Activated CD4-positive, alpha-beta T cell treated with anti-CD3 and anti-CD28 coated beads, Interleukin-2, amount 10 ng/mL, durations not matched to agents 24 days and 14 days (primary cell): ENCODE measurements around the gene CRYBA4. TPM values are rescaled to one million over a fixed set of nuclear protein-coding genes. Genes with fewer than 3 reads are reported as not detected.

Experiments used
- DNase-seq: peaks from one replicate; pipeline ENCODE4 v3.0.0; 2022
- H3K27ac Mint-ChIP-seq: one replicate; pipeline ENCODE4 v1.8.0; 2022; ENCODE audit warnings: mild to moderate bottlenecking, mixed read lengths
- H3K27me3 Mint-ChIP-seq: one replicate; pipeline ENCODE4 v1.8.0; 2022; ENCODE audit warnings: mixed read lengths
- H3K36me3 Mint-ChIP-seq: one replicate; pipeline ENCODE4 v1.8.0; 2022; ENCODE audit warnings: low read depth, mild to moderate bottlenecking, mixed read lengths
- H3K4me1 Mint-ChIP-seq: one replicate; pipeline ENCODE4 v1.8.0; 2021; ENCODE audit warnings: mixed read lengths
- H3K4me3 Mint-ChIP-seq: one replicate; pipeline ENCODE4 v1.8.0; 2022; ENCODE audit warnings: mild to moderate bottlenecking, moderate library complexity, mixed read lengths
- H3K9me3 Mint-ChIP-seq: one replicate; pipeline ENCODE4 v1.8.0; 2021; ENCODE audit warnings: mixed read lengths
- intact Hi-C: fragments of 100-400 bp; cut with micrococcal nuclease; formaldehyde crosslinking; loops from one replicate; pipeline ENCODE4 v1.15.1; 2023
- total RNA-seq: library from RNA; stranded (reverse); gene quantifications from 2 replicates; pipeline ENCODE4 v1.2.3, GENCODE V29; 2022

Gene CRYBA4
- total RNA-seq, 1 donor from 2014 or later = not detected

DNA sequence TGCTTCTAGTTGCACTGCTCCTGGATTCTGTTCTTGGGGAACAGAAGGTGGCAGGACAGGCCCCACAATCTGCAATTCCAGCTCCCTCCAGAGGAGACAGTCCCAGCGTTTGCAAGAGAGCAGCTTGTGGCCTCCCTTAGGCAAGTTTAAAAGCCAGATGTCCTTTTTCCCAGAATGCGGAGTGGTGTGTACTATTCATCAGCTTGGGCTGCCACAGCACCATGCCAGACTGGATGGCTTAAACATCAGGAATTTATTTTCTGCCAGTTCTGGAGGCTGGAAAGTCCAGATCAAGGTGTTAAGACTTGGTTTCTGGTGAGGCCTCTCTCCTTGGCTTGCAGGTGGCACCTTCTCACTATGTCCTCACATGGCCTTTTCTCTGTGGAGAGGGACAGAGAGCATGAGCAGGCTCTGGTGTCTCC is 47.3 kb downstream of the CRYBA4 start:
- no peak overlapping the region for H3K27ac Mint-ChIP-seq
- no peaks in the 10 kb centered on the region for H3K9me3 Mint-ChIP-seq
- no peak overlapping the region for H3K4me3 Mint-ChIP-seq
- peaks cover 63% of the 10 kb centered on the region for H3K4me1 Mint-ChIP-seq
- peaks cover 33% of the 10 kb centered on the region for H3K36me3 Mint-ChIP-seq
- peak; percentile 67 for DNase-seq
- H3K27me3 Mint-ChIP-seq = no peaks in the 10 kb centered on the region
- intact Hi-C loops = no loop called here

DNA sequence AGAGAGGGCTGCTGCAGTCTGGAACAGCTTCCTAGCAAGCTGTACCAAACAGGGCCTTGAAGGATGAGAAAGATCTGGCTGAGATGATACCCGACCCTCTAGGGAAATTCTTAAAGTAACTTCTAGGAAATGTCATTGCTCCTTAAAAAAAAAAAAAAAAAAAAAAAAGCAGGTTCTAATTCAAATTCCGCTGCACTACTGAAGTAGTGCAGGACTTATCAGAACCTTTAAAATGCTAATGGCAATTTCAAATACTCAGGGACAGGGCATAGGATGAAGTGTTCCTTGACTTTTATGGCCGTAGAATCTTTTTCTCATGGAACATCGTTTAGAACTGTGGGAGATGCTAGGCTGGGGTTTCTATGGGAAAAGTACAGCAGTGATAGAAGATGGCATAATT is 48.7 kb downstream of the CRYBA4 start:
- no peak for DNase-seq
- H3K4me1 Mint-ChIP-seq = peaks cover 66% of the 10 kb centered on the region
- H3K36me3 Mint-ChIP-seq = peaks cover 40% of the 10 kb centered on the region
- peak overlapping the region; percentile 95 for H3K4me3 Mint-ChIP-seq
- H3K27me3 Mint-ChIP-seq = no peaks in the 10 kb centered on the region
- intact Hi-C loops = no loop called here
- H3K27ac Mint-ChIP-seq = peak overlapping the region; percentile 96
- H3K9me3 Mint-ChIP-seq = no peaks in the 10 kb centered on the region

DNA sequence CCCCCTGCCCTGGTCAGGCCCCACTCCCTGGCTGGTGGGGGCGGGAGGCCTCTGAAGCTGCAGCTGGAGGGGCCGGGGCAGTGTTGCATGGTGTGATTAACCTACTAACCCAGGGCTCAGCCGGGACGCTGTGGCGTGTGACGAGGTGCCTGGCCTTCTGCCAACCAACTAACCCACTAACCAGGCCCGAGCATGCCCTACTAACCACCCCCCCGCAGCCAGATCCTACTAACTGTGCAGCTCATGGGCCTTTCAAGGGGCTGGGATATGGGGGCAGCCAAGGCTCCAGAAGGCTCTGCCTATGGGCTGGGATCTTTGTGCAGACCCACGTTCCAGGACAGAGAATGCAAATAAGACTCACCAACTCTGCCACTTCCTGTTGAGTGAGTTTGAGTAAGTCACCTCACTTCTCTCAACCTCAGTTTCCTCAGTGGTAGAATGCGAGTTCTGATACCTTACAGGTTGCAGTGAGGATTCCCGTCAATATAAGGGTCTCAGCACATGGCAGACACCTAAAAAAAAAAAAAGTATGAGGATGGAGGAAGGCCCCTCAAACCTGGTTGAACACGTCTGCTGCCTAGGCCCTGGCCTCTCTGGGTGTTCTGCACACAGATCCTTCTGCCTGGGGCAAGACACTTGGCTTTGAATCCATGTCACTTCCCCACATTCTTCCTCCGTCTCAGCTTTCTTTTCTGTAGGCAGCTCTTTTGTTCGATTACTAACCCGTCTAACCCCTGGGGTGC is 49.7 kb downstream of the CRYBA4 start:
- H3K36me3 Mint-ChIP-seq = peaks cover 36% of the 10 kb centered on the region

DNA sequence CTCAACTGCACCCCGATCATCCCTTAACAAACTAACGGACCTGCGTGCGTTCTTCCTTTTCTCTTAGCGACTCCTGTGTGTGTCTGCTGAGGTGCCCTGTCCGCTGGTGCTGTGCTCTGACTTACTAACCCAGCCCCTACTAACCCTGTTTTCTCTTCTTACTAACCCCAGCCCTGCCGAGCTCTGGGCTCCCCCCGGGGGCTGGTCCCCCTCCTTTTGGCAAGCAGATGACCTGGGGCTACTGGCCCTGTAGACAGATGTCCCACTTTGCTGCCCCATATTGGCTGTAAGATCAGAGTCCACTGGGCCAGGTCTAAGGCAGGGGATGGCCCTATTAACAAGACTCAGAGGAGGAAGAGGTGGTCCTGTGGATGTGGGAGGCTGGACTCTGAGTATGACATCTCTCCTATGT is 50.3 kb downstream of the CRYBA4 start:
- no peaks in the 10 kb centered on the region for H3K9me3 Mint-ChIP-seq
- no peaks in the 10 kb centered on the region for H3K27me3 Mint-ChIP-seq
- H3K4me3 Mint-ChIP-seq = peak overlapping the region; percentile 95
- intact Hi-C loops = loop anchor here (1.0 to 2.0 kb wide), 3 partner anchors 13 to 1247 kb away; partner anchors contain the start of gene PITPNB
- DNase-seq = no peak
- H3K4me1 Mint-ChIP-seq = peaks cover 68% of the 10 kb centered on the region
- peaks cover 34% of the 10 kb centered on the region for H3K36me3 Mint-ChIP-seq
- peak overlapping the region; percentile 96 for H3K27ac Mint-ChIP-seq

More for the DNA sequence above, 49.7 kb downstream of the CRYBA4 start:
- Mint-ChIP-seq H3K27me3 (no peaks in the 10 kb centered on the region), H3K4me1 (peaks cover 68% of the 10 kb centered on the region), H3K4me3 (peak overlapping the region; percentile 95), H3K9me3 (no peaks in the 10 kb centered on the region), H3K27ac (peak overlapping the region; percentile 96)
- intact Hi-C loops = loop anchor here (1.0 to 2.0 kb wide), 3 partner anchors 12 to 1247 kb away; partner anchors contain the start of gene PITPNB
- DNase-seq = peak; percentile 85

DNA sequence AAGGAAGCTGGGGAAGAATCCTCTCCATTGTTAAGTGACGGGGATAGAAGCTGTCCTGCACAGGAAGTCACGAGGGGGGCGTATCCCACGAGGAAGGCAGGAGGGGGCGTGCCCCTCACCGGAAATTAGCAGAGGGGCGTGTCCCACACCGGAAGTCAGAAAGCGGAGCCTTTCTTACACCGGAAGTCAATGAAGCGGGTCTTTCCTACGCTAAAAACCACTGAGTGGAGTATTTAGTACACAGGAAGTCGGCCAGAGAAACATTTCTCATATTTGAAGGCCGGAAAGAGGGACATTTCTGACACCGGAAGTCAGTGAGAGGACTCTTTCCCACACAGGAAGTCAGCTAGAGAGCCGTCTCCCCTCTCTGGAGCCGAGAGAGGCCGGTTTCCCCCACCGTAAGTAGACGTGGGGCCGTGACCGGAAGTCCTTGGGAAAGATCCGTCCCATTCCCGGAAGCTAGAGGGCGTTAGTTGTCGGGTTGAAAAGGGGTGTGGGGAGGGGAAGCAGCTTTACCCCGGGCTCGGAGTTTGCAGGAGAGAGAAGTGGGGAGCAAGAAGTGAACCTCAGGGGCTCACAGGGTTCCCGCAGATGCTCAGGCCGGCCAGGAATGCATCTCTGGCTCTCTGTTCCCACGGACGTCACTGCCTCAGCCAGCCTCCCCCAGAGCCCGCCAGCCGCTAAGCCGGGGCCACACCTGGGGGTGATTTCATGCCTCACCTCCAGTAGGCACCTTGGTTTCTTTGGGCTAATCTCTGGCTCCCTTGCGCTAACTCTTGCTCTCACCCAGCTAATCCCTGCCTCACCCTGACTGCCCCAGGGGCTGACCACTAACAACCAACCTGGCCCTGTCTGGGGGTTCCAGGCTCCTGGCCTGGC is 51.1 kb downstream of the CRYBA4 start:
- H3K36me3 Mint-ChIP-seq = peaks cover 29% of the 10 kb centered on the region

DNA sequence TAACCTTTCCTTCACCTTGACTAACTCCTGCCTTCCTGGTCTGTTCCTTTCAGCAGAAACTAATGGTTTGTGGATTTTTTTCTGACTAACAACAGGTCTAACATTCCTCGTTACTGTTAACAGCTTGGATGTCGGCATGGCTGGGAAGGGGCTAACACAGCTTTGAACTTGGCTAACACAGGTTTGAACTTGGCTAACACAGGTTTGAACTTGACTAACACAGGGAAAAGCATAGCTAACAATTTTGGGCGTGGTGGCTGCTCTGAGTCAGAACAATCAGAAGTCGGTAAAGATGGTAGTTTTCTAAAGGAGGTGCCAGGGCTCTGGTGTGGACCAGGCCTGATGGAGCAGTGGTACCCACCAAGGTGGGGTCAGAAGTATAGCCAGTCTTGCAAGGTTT is 51.7 kb downstream of the CRYBA4 start:
- H3K4me1 Mint-ChIP-seq = peaks cover 72% of the 10 kb centered on the region
- H3K27ac Mint-ChIP-seq = peak overlapping the region; percentile 96
- no peaks in the 10 kb centered on the region for H3K9me3 Mint-ChIP-seq
- no peaks in the 10 kb centered on the region for H3K27me3 Mint-ChIP-seq
- peak overlapping the region; percentile 95 for H3K4me3 Mint-ChIP-seq
- intact Hi-C loops = loop anchor here (2.0 kb wide), 2 partner anchors 243 to 1245 kb away; partner anchors contain the start of gene PITPNB
- DNase-seq = peak; percentile 76
- H3K36me3 Mint-ChIP-seq = peaks cover 26% of the 10 kb centered on the region

More for the DNA sequence above, 51.1 kb downstream of the CRYBA4 start:
- intact Hi-C loops = loop anchor here (1.0 to 2.0 kb wide), 3 partner anchors 14 to 1246 kb away; partner anchors contain the start of gene PITPNB
- Mint-ChIP-seq H3K4me3 (peak overlapping the region; percentile 95), H3K9me3 (no peaks in the 10 kb centered on the region), H3K4me1 (peaks cover 67% of the 10 kb centered on the region), H3K27ac (peak overlapping the region; percentile 96), H3K27me3 (no peaks in the 10 kb centered on the region)
- DNase-seq = peak; percentile 98

DNA sequence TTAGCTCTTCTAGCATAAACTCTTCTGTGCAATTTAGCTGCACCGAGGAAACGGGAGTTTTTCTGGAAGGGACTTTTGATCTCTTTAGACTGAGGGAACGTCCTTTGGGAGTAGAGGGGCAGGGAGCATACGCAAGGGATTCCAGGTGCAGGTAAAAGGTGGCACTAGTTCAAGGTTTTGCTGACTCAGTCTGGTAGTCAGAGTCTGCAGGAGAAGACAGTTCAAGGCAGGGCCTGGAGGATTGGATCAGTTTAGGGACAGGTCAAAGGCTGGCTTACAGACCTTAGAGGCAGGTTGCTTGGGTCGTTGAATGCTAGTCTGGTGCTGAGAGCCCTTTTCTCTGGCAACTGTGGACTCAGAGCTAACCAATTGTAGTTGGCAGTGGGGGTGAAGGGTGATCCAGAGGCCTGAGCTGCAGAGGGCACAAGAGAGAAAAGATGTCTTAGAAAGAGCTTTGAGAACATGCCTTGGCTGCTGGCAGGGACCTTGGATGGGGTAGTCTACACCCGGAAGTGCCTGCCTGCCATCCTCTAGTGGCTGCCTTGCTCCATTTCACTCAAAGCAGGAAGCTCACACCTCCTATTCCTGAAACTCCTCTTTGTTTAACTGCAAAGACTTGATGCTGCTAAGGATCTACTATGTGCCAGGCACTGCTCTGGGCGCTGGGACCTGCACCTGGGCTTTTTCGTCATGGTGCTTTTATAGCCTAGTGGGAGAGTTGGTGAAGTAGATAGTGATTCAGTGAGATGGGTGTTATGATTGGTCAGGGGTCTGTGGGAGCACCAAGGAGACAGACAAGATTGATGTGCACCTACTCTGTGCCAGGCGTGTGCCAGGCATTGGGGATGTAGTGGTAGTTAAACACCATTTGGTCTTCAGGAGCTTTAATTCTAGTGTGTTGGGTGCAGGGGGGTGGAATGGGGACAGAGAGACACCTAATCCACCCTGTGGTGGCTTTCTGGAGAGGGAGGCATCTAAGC is 52.7 kb downstream of the CRYBA4 start:
- H3K36me3 Mint-ChIP-seq = peaks cover 24% of the 10 kb centered on the region
- DNase-seq = peak; percentile 78
- H3K4me1 Mint-ChIP-seq = peaks cover 70% of the 10 kb centered on the region
- H3K4me3 Mint-ChIP-seq = peak overlapping the region; percentile 95
- H3K27ac Mint-ChIP-seq = peak overlapping the region; percentile 96
- intact Hi-C loops = no loop called here
- H3K9me3 Mint-ChIP-seq = no peaks in the 10 kb centered on the region
- no peaks in the 10 kb centered on the region for H3K27me3 Mint-ChIP-seq

DNA sequence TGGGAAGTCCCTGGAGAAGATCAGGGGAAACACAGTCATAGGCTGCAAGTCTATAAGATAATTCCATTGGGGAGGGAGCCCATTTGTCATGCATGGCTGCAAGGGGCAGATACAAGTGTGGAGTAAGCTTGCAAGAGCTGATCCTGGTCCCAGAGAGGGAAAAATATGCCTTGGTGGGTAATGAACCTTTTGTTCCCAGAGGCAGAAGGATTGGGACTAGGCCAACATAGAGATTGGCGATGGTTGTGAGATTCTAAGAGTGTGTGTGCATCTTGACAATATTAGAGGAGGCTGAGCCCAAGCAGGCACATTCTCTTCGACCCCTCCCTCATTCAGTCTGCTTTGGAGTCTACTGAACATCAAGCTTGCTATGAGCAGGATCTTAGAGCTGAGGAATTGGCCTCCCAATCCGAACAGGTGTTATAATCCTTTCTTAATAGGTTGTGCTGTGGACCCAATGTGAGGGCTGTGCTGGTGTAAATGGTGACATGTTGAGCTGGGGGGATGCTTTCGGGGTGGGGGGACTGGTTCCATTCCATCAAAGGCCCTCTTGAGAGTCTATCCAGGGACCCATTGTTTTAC is 54.0 kb downstream of the CRYBA4 start:
- DNase-seq = no peak
- Mint-ChIP-seq H3K9me3 (no peaks in the 10 kb centered on the region), H3K27me3 (no peaks in the 10 kb centered on the region), H3K4me1 (peaks cover 62% of the 10 kb centered on the region), H3K27ac (peak overlapping the region; percentile 96), H3K36me3 (peaks cover 28% of the 10 kb centered on the region), H3K4me3 (peak overlapping the region; percentile 95)
- intact Hi-C loops = no loop called here

DNA sequence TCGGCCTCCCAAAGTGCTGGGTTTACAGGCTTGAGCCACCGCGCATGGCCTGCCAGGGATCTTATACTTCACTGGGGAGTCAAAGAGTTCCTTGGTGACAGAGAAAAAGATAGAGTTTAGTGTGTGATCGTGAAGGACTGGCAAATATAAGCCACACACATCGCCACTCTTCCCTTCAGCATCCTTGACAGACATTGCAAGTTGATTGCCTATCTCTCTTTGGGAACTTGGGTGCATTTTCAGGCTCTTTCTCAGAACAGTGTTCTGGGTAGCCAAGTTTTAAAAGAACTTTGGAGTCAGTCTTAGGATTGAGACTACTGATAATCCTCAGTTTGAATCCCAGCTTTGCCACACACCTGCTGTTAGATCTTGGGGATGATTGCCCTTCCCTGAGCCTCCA is 55.5 kb downstream of the CRYBA4 start:
- intact Hi-C loops = no loop called here
- H3K4me3 Mint-ChIP-seq = no peak overlapping the region
- H3K9me3 Mint-ChIP-seq = no peaks in the 10 kb centered on the region
- no peak overlapping the region for H3K27ac Mint-ChIP-seq
- peaks cover 48% of the 10 kb centered on the region for H3K4me1 Mint-ChIP-seq
- H3K36me3 Mint-ChIP-seq = peaks cover 33% of the 10 kb centered on the region
- no peak for DNase-seq
- no peaks in the 10 kb centered on the region for H3K27me3 Mint-ChIP-seq

DNA sequence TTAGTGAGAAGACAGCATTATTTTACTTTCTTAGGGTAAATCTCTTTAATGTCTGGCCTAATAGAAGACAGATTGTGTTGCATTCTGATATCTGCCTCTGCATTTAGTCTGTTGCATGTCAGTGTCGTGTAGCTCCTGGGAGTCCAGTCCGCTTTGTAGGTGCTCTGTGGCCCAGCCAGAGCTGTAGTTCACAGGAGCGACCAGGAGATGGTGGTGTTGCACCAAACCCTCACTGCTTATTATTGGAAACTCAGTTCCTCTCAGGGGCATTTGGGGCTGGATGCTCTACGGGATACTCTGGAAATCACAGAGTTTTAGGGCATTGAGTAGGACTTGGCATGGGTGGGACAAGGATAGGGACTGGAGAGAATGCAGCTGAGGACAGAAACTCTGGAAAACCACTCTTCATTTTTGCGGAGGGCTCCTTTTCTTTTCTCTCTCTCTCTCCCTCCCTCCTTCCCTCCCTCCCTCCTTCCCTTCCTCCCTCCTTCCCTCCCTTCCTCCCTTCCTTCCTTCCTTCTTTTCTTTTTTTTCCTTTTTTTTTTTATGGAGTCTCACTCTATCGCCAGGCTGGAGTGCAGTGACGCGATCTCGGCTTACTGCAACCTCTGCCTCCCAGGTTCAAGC is 57.4 kb downstream of the CRYBA4 start:
- H3K27me3 Mint-ChIP-seq = no peaks in the 10 kb centered on the region
- DNase-seq = peak; percentile 92
- peaks cover 35% of the 10 kb centered on the region for H3K4me1 Mint-ChIP-seq
- no peak overlapping the region for H3K27ac Mint-ChIP-seq
- H3K4me3 Mint-ChIP-seq = no peak overlapping the region
- peaks cover 42% of the 10 kb centered on the region for H3K36me3 Mint-ChIP-seq
- intact Hi-C loops = no loop called here
- H3K9me3 Mint-ChIP-seq = no peaks in the 10 kb centered on the region
